GM19099 (cell line): Measurements from ENCODE around the gene SCAF1.

ENCODE experiments used
- POLR2A ChIP-seq: IDR thresholded peaks from 3 replicates; pipeline ENCODE4 v1.6.1; 2011; ENCODE audit warnings: low read depth; ENCODE audit not compliant: insufficient read length; ENCODE audit errors: extremely low read depth

Gene SCAF1

GRCh38 chr19:49684983-49685553 lies 43.1 kb downstream of the SCAF1 start:
- peak; percentile 1 for TF ChIP-seq POLR2A

GRCh38 chr19:49685845-49686332 lies 43.9 kb downstream of the SCAF1 start:
- TF ChIP-seq POLR2A, result no peak

DNA sequence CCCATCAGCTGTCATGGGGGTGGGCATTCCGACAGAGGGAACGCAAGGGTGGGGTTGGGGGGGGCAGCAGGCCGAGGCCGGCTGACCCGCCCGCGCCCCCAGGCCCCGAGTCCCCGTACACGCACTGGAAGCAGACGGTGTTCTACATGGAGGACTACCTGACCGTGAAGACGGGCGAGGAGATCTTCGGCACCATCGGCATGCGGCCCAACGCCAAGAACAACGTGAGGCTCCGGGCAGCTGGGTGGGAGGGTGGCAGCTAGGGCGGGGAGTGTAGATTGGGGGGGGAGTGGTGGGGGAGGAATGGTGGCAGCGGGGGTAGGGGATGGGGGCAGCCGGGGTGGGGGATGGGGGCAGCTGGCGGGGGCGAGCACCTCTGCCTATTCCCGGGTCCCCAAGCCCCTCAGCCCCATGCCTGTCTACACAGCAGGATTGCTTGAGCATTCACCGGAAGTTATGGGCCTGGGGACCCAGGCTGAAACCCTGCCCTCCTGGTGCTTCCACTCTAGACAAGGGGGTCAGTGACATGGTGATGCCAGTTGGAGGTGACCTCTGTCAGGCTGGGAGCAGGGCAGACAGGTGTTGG lies 44.6 kb downstream of the SCAF1 start:
- TF ChIP-seq POLR2A, result no peak

DNA sequence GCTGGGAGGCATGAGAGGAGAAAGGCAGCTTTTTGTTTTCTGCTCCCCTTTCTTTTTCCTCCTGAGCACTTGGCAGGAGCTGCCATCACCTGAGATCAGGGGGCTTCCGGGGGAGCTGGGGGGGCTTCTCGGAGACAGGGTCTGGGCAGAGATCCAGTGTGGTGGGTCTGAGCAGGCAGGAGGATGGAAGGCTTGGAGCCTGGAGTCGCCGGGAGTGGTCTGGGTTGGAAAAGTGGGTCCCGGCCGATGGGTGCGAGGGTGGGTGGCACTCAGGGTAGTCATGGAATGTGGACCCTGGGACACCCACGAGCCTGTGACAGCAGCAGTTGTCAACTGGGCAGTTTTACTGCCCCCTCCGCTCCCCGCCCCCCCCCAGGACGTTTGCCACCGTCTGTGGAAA lies 45.1 kb downstream of the SCAF1 start:
- TF ChIP-seq POLR2A, result no peak

DNA sequence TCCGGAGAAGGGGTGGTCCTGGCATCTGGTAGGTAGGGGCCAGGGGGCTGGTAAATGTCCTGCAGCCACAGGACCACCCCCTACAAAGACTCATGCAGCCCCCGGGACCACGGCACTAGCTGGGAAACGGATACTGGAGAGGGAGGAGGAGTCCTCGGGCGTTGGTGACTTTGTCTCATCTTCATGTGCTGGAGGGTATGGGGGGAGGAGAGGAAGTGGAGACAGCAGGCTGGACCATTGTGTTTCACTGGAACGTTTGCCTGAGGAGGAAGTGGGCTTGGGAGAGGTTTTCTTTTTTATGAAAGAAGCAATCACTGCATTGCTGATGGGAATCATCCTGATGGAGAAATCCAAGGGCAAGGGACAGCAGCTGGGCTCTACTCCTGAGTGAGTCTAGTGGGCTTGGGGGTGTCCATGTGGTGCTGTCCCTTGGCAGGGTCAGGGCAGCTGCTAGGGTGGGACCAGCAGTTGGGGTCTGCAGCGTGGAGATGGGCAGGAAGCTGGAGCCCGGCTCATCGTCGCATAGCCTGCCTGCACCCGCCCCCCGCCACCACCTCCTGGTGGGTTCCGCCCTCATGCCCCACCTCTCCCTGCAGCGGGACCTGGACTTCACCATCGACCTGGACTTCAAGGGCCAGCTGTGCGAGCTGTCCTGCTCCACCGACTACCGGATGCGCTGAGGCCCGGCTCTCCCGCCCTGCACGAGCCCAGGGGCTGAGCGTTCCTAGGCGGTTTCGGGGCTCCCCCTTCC lies 45.7 kb downstream of the SCAF1 start:
- TF ChIP-seq POLR2A, result peak; percentile 3

GRCh38 chr19:49688531-49689132 lies 46.6 kb downstream of the SCAF1 start:
- TF ChIP-seq POLR2A, result peak; percentile 6

DNA sequence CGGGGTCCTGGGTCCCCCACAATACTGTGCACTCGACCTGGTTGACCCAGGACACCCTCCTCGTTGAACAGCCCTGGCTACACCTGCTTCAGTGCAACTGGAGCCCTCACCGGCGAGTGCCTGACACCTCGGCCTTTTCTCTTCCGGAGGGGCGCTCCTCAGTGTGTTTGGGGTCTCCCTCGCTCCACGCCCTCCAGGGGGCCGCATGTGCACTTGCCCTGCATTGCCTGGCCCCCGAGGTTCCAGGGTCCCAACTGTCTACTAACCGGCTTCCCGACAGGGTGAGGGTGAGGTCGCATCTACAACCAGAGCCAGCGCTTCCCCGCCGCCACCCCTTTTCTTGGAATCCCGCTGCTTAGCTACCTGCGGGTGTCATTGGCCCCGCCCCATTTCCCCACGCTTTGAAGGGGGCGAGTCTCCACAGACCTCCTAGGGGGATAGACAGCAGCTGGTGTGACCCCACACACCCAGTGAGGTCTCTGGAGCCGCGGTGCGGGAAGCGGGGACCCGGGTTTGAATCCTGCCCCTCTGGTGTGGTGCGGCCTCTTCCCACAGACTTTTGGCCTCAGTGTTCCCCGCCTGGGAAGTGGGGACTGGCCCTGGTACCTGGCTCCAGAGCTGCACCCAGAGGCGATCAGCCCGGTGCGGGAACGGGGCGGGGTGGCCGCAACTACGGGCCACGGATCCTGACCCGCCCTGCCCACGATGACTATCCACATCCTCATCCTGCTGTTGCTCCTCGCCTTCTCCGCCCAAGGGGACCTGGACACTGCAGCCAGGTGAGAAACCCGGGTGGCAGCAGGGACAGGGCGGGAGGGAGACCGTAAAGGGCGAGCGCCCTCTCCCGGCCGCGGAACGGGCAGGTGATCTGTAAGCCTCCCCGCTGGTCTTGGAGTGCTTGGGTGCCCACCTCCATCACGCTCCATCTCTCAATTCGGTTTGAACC lies 47.4 kb downstream of the SCAF1 start, which contains the start of gene ADM5:
Gene ADM5 (plus strand): TSS at position 462 of the 946 bp plus-strand sequence. CDS start 244 bp downstream, at position 706.
- TF ChIP-seq POLR2A, result peak; percentile 12

GRCh38 chr19:49690079-49690655 lies 48.2 kb downstream of the SCAF1 start:
- TF ChIP-seq POLR2A, result no peak

GRCh38 chr19:49690656-49691242 lies 48.7 kb downstream of the SCAF1 start, which contains the start of gene CPT1C:
TSS of gene CPT1C (plus strand) at chr19:49691116. CDS start at chr19:49692253, 1,137 bp downstream.
- TF ChIP-seq POLR2A, result no peak

DNA sequence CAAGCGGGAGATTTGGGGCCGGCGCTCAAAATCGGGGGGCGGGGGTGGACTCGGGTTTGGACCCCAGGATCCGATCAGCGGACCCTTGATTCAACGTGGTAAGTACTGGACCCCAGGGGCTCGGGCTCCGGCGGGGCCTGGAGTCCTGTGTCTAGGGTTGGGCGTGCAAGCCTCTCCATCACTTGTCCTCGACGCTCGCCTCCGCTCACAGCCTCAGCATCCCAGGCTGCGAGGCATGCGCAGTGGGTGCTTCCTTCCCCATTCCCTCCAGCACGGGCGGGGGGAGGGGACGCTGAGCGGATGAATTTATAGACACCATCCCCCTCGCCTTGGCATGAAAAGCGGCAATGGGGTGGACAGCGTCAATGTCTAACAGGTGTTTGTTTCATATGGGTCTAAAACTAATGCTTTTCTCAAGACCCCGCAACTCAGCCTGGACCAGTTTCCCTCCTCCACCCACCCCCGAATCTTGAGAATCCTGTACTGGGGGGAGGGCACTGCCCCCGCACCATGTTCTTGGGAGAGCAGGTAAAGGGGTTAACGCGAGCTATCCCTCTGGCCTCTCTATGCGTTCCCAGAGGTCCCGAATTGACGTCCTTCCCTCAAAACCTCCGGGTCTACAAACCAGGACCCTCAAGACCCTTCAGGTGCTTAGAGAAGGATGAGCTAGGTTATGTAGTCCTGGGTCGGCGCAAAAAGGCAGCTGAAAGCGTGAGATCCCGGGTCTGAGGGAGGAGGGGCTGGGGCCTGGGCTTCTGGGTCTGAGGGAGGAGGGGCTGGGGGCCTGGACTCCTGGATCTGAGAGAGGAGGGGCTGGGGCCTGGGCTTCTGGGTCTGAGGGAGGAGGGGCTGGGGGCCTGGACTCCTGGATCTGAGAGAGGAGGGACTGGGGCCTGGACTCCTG lies 49.5 kb downstream of the SCAF1 start:
- no peak for TF ChIP-seq POLR2A

GRCh38 chr19:49692147-49692506 lies 50.1 kb downstream of the SCAF1 start:
- TF ChIP-seq POLR2A, result no peak

DNA sequence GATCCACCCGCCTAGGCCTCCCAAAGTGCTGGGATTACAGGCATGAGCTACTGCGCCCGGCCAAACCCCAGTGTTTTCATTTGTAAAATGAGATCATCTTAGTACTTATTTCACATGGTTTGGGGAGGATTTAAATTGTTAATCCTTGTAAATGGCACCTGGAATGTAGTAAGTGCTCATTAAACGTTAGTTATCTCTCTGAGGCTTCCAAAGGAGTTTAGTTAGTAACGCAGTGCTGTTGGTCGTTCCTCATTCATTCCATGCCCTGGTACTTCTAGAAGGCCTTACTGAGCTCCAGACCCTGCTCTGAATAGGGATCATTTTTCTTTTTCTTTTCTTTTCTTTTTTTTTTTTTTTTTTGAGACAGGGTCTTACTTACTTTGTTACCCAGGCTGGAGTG lies 54.1 kb downstream of the SCAF1 start:
- TF ChIP-seq POLR2A, result no peak

DNA sequence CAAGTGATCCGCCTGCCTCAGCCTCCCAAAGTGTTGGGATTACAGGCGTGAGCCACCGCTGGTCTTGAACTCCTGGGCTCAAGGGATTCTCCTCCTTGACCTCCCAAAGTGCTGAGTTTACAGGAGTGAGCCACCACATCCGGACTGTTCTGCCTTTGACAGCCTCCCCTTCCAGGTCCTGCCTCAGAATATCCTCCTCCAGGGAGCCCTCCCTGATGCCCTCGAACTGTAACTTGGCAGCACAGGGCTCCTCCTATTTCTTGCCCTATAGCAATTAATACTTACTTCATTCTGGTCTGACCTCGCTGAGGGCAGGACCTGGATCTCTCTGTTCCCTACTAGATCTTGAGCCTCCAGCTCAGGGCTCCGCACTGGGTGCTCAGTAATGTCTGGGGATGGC lies 54.9 kb downstream of the SCAF1 start:
- no peak for TF ChIP-seq POLR2A
